ENCODE results near the gene MRC2.
"Not testable (repeated sequence)": the region's sequence is repeated elsewhere in the genome, so short reads cannot be mapped to it uniquely, and the experiment has no call there.

Gene MRC2

GRCh38 chr17:62627219-62627903 lies at the start of gene MRC2:
Gene MRC2, plus strand, starts transcription at chr17:62627670. Its CDS starts 133 bp downstream, at chr17:62627803.
- DNase-seq (ENCODE audit: low read depth, low spot score), result no peak

- no peak for DNase-seq (ENCODE audit: low read depth, low spot score)
These were observed 48.5 kb upstream of the MRC2 start for GRCh38 chr17:62578757-62579487.

- DNase-seq (ENCODE audit: low read depth, low spot score), result no peak
These were observed 46.5 kb upstream of the MRC2 start for GRCh38 chr17:62580947-62581346.

- no peak for DNase-seq (ENCODE audit: low read depth, low spot score)
These were observed 45.7 kb upstream of the MRC2 start for GRCh38 chr17:62581764-62582163.

- DNase-seq (ENCODE audit: low read depth, low spot score), result no peak
These were observed 39.9 kb upstream of the MRC2 start for GRCh38 chr17:62587554-62587953.

GRCh38 chr17:62588109-62588508 lies 39.4 kb upstream of the MRC2 start:
- no peak for DNase-seq (ENCODE audit: low read depth, low spot score)

GRCh38 chr17:62591333-62591732 lies 36.1 kb upstream of the MRC2 start:
- no peak for DNase-seq (ENCODE audit: low read depth, low spot score)

- DNase-seq (ENCODE audit: low read depth, low spot score), result not testable (repeated sequence)
These were observed 35.6 kb upstream of the MRC2 start for GRCh38 chr17:62591822-62592221.

GRCh38 chr17:62592341-62593099 lies 35.0 kb upstream of the MRC2 start:
- DNase-seq (ENCODE audit: low read depth, low spot score), result no peak

GRCh38 chr17:62595484-62595883 lies 32.0 kb upstream of the MRC2 start:
- DNase-seq (ENCODE audit: low read depth, low spot score), result no peak

- DNase-seq (ENCODE audit: low read depth, low spot score), result no peak
These were observed 30.8 kb upstream of the MRC2 start for GRCh38 chr17:62596662-62597061.

GRCh38 chr17:62597150-62597549 lies 30.3 kb upstream of the MRC2 start:
- no peak for DNase-seq (ENCODE audit: low read depth, low spot score)

GRCh38 chr17:62597920-62598319 lies 29.6 kb upstream of the MRC2 start:
- DNase-seq (ENCODE audit: low read depth, low spot score), result no peak

- DNase-seq (ENCODE audit: low read depth, low spot score), result no peak
These were observed 27.4 kb upstream of the MRC2 start for GRCh38 chr17:62599964-62600657.

- DNase-seq (ENCODE audit: low read depth, low spot score), result no peak
These were observed 26.7 kb upstream of the MRC2 start for GRCh38 chr17:62600805-62601204.

GRCh38 chr17:62601471-62601870 lies 26.0 kb upstream of the MRC2 start:
- no peak for DNase-seq (ENCODE audit: low read depth, low spot score)

- DNase-seq (ENCODE audit: low read depth, low spot score), result not testable (repeated sequence)
These were observed 23.7 kb upstream of the MRC2 start for GRCh38 chr17:62603783-62604182.

- no peak for DNase-seq (ENCODE audit: low read depth, low spot score)
These were observed 21.9 kb upstream of the MRC2 start for GRCh38 chr17:62605588-62605987.

GRCh38 chr17:62611292-62611691 lies 16.2 kb upstream of the MRC2 start:
- DNase-seq (ENCODE audit: low read depth, low spot score), result no peak

GRCh38 chr17:62611728-62612127 lies 15.7 kb upstream of the MRC2 start:
- DNase-seq (ENCODE audit: low read depth, low spot score), result no peak

- not testable (repeated sequence) for DNase-seq (ENCODE audit: low read depth, low spot score)
These were observed 15.2 kb upstream of the MRC2 start for GRCh38 chr17:62612289-62612688.

- not testable (repeated sequence) for DNase-seq (ENCODE audit: low read depth, low spot score)
These were observed 14.4 kb upstream of the MRC2 start for GRCh38 chr17:62613095-62613494.
